ENCODE data around the gene MRGPRG.

DNA sequence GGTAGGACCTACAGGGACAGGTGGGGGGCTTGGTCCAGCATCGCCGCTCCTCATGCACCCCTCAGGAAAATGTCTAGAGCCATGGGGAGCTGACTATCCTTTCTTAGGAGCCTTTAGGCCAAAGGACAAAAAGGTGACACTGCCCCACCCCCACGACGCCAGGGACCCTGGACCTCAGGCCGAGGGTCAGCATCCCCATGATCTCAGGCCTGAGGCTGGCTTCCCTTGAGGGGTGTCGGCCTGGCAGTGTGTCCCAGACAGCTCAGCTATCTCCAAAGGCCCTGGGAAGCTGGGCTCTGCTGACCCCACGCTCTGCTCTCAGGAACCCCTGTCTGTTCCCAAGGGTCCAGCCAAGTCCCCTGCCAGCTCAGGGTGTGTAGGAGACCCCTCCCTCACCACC, 16.3 kb downstream of the MRGPRG start:
- TF ChIP-seq, protein P1, sequence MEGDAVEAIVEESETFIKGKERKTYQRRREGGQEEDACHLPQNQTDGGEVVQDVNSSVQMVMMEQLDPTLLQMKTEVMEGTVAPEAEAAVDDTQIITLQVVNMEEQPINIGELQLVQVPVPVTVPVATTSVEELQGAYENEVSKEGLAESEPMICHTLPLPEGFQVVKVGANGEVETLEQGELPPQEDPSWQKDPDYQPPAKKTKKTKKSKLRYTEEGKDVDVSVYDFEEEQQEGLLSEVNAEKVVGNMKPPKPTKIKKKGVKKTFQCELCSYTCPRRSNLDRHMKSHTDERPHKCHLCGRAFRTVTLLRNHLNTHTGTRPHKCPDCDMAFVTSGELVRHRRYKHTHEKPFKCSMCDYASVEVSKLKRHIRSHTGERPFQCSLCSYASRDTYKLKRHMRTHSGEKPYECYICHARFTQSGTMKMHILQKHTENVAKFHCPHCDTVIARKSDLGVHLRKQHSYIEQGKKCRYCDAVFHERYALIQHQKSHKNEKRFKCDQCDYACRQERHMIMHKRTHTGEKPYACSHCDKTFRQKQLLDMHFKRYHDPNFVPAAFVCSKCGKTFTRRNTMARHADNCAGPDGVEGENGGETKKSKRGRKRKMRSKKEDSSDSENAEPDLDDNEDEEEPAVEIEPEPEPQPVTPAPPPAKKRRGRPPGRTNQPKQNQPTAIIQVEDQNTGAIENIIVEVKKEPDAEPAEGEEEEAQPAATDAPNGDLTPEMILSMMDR (IDR thresholded peaks at IDR 0.05) = no peak
- TF ChIP-seq POLR2A (IDR thresholded peaks at IDR 0.05) = no peak
